MCF 10A (cell line): ENCODE data around the gene WWTR1. TPM values are rescaled to one million over a fixed set of nuclear protein-coding genes. Genes with fewer than 3 reads are reported as not detected.
A peak's percentile ranks its signal among the peaks of the same experiment; 100 is the strongest.

ENCODE experiments used
- BruUV-seq: library from RNA; stranded (reverse); fragments of 400-500 nt; replicated peaks from 2 replicates; lab custom pipeline; 2021; lab: Mats Ljungman, UMichigan
- CTCF ChIA-PET: fragments of 300-600 bp; sonication (Branson Sonifier 250); formaldehyde crosslinking; extraction: SDS; loops from one replicate; lab custom pipeline; 2021; ENCODE audit warnings: antibody characterized with exemption, inconsistent platforms; lab: Yijun Ruan, JAX
- POLR2A ChIA-PET: fragments of 300-600, 350-650 bp; sonication (Branson Sonifier 250); formaldehyde crosslinking; extraction: SDS; loops from one replicate; lab custom pipeline; 2020; ENCODE audit warnings: antibody characterized with exemption, inconsistent platforms; lab: Yijun Ruan, JAX
- DNase-seq: peaks from one replicate; pipeline ENCODE4 v3.0.0-alpha.2; 2018; ENCODE audit not compliant: unreplicated experiment
- H3K27ac Mint-ChIP-seq: one replicate; pipeline ENCODE4 v1.8.0; 2022; ENCODE audit warnings: mild to moderate bottlenecking, low read depth, mixed read lengths; ENCODE audit not compliant: unreplicated experiment
- H3K27me3 Mint-ChIP-seq: one replicate; pipeline ENCODE4 v1.8.0; 2022; ENCODE audit warnings: mixed read lengths; ENCODE audit not compliant: insufficient read depth, unreplicated experiment
- H3K36me3 Mint-ChIP-seq: one replicate; pipeline ENCODE4 v1.8.0; 2022; ENCODE audit warnings: mild to moderate bottlenecking, moderate library complexity, mixed read lengths; ENCODE audit not compliant: insufficient read depth, unreplicated experiment
- H3K4me1 Mint-ChIP-seq: one replicate; pipeline ENCODE4 v1.8.0; 2022; ENCODE audit warnings: mixed read lengths; ENCODE audit not compliant: insufficient read depth, unreplicated experiment
- H3K4me3 Mint-ChIP-seq: one replicate; pipeline ENCODE4 v1.8.0; 2022; ENCODE audit warnings: mild to moderate bottlenecking, moderate library complexity, mixed read lengths; ENCODE audit not compliant: unreplicated experiment
- H3K9me3 Mint-ChIP-seq: one replicate; pipeline ENCODE4 v1.8.0; 2022; ENCODE audit warnings: mixed read lengths; ENCODE audit not compliant: unreplicated experiment
- CTCF ChIP-seq: fragments of 200-600 bp; IDR thresholded peaks from one replicate; pipeline ENCODE4 v1.8.0; 2022; ENCODE audit warnings: antibody characterized with exemption, mild to moderate bottlenecking; ENCODE audit not compliant: unreplicated experiment
- intact Hi-C: fragments of 100-400 bp; cut with micrococcal nuclease; formaldehyde crosslinking; loops from 2 replicates; pipeline ENCODE4 v1.14.1; 2022
- total RNA-seq: library from RNA; stranded (reverse); gene quantifications from 2 replicates; pipeline ENCODE4 v1.2.3, GENCODE V29; 2022

The WWTR1 gene
- total RNA-seq, 1 experiment from 2014 or later = 52.9 TPM

DNA sequence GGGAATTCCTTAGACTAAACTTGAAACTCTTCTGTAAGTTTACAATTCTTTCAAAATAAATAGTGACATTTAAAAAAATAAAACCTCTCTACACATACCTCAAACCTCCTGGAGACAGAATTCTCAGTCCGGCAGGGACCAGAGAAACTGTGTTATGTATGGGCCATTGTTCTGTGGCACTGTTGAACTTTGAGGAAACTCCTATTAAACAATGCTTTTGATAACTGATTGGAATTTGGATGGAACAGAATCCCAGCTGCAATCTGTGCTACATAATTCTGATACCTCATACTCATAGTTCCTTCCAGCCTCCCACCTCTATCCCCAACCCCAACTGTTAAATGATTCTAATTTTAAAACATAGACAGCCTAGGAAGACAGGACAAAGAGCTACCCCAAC, 98.3 kb downstream of the WWTR1 start:
- H3K27ac Mint-ChIP-seq = no peak overlapping the region
- DNase-seq = no peak
- peaks cover 20% of the 10 kb centered on the region for H3K4me1 Mint-ChIP-seq
- H3K36me3 Mint-ChIP-seq = peaks cover 16% of the 10 kb centered on the region
- H3K4me3 Mint-ChIP-seq = no peak overlapping the region
- CTCF ChIA-PET = interaction anchor here (0.7 to 2.9 kb wide), 3 partner anchors 9 to 129 kb away, joined by 3 to 19 read pairs (median 4); no protein-coding TSS in a partner anchor
- POLR2A ChIA-PET = interaction anchor here (0.7 kb wide), 1 partner anchor 11 kb away, joined by 4 read pairs; no protein-coding TSS in a partner anchor
- H3K9me3 Mint-ChIP-seq = no peaks in the 10 kb centered on the region
- TF ChIP-seq CTCF = no peak
- no peaks in the 10 kb centered on the region for H3K27me3 Mint-ChIP-seq
- intact Hi-C loops = no loop called here
- no TSS peak for BruUV-seq

DNA sequence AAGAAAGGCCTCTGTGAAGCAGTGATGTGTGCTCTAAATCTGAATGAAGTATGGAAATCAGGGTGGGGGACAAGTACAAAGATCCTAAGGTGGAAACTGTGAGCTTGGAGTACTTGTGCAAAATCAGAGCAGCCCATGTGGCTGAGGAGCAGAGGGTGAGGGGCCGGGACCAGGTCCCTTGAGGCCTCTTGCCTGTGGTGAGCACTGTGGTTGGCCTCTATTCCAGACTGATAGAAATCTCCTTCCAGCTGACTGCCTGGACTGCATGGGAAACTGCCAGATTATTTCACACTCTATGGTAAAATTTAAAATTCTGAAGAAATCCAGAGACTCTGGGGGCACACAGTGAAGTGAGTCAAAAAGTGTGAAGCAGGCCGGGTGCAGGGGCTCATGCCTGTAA, 101.9 kb downstream of the WWTR1 start:
- Mint-ChIP-seq H3K9me3 (no peaks in the 10 kb centered on the region), H3K4me3 (no peak overlapping the region), H3K36me3 (peaks cover 16% of the 10 kb centered on the region), H3K27me3 (no peaks in the 10 kb centered on the region), H3K4me1 (peaks cover 24% of the 10 kb centered on the region), H3K27ac (peak overlapping the region; percentile 82)
- BruUV-seq = no TSS peak
- intact Hi-C loops = no loop called here
- ChIA-PET CTCF (interaction anchor here (0.6 to 2.6 kb wide), 7 partner anchors 9 to 200 kb away, joined by 3 to 14 read pairs (median 4); partner anchors contain the start of gene COMMD2), POLR2A (interaction anchor here (0.7 to 2.8 kb wide), 7 partner anchors 10 to 180 kb away, joined by 3 to 19 read pairs (median 5); partner anchors contain the start of gene WWTR1)
- DNase-seq = no peak
- no peak for TF ChIP-seq CTCF

GRCh38 chr3:149554826-149555225, 103.0 kb downstream of the WWTR1 start:
- CTCF ChIA-PET = interaction anchor here (0.7 to 2.6 kb wide), 5 partner anchors 14 to 184 kb away, joined by 5 to 14 read pairs (median 6); no protein-coding TSS in a partner anchor
- Mint-ChIP-seq H3K27me3 (no peaks in the 10 kb centered on the region), H3K27ac (peak overlapping the region; percentile 82), H3K4me1 (peaks cover 24% of the 10 kb centered on the region), H3K9me3 (no peaks in the 10 kb centered on the region), H3K4me3 (peak overlapping the region; percentile 49), H3K36me3 (peaks cover 16% of the 10 kb centered on the region)
- no TSS peak for BruUV-seq
- POLR2A ChIA-PET = interaction anchor here (0.9 to 2.8 kb wide), 5 partner anchors 10 to 197 kb away, joined by 3 to 19 read pairs (median 4); partner anchors contain the start of genes COMMD2 and WWTR1
- TF ChIP-seq CTCF = no peak
- intact Hi-C loops = no loop called here
- peak; percentile 82 for DNase-seq

GRCh38 chr3:149553781-149554451, 103.9 kb downstream of the WWTR1 start:
- Mint-ChIP-seq H3K4me3 (no peak overlapping the region), H3K27me3 (no peaks in the 10 kb centered on the region), H3K9me3 (no peaks in the 10 kb centered on the region), H3K36me3 (peaks cover 16% of the 10 kb centered on the region), H3K27ac (peak overlapping the region; percentile 82), H3K4me1 (peaks cover 26% of the 10 kb centered on the region)
- ChIA-PET CTCF (interaction anchor here (0.5 to 1.6 kb wide), 5 partner anchors 15 to 421 kb away, joined by 3 to 7 read pairs (median 4); partner anchors contain the start of gene WWTR1), POLR2A (interaction anchor here (0.7 to 2.8 kb wide), 4 partner anchors 11 to 104 kb away, joined by 3 to 19 read pairs (median 4); partner anchors contain the start of gene WWTR1)
- no TSS peak for BruUV-seq
- no peak for TF ChIP-seq CTCF
- DNase-seq = no peak
- intact Hi-C loops = no loop called here
